HCT116 (cell line): ENCODE data around the gene TCERG1L.

Source experiments
- ELF1 ChIP-seq: IDR thresholded peaks from 2 replicates; pipeline ENCODE4 v1.6.1; 2012; ENCODE audit warnings: low read depth, borderline replicate concordance
- EZH2 ChIP-seq: fragments of 200-600 bp; sonication (generic); IDR thresholded peaks from 2 replicates; pipeline ENCODE4 v1.6.1; 2017; ENCODE audit warnings: antibody characterized with exemption, mixed run types
- EZH2phosphoT487 ChIP-seq: fragments of 200-600 bp; IDR thresholded peaks from 2 replicates; pipeline ENCODE4 v1.6.1; 2018; ENCODE audit warnings: antibody characterized with exemption, borderline replicate concordance
- POLR2A ChIP-seq: IDR thresholded peaks from 2 replicates; pipeline ENCODE4 v1.7.0; 2011; ENCODE audit warnings: borderline replicate concordance; ENCODE audit not compliant: insufficient read depth, insufficient read length; ENCODE audit errors: extremely low read depth
- POLR2AphosphoS5 ChIP-seq: IDR thresholded peaks from 2 replicates; pipeline ENCODE4 v1.6.1; 2011; ENCODE audit warnings: mild to moderate bottlenecking, low read depth, low read length, moderate library complexity
- SIN3A ChIP-seq: IDR thresholded peaks from 2 replicates; pipeline ENCODE4 v1.6.1; 2012; ENCODE audit warnings: low read depth
- SP1 ChIP-seq: IDR thresholded peaks from 2 replicates; pipeline ENCODE4 v1.6.1; 2012; ENCODE audit warnings: low read depth
- SRF ChIP-seq: IDR thresholded peaks from 2 replicates; pipeline ENCODE4 v1.6.1; 2012; ENCODE audit warnings: low read depth
- TCF7L2 ChIP-seq: IDR thresholded peaks from 2 replicates; pipeline ENCODE4 v1.7.0; 2011; ENCODE audit warnings: borderline replicate concordance, inconsistent platforms; ENCODE audit not compliant: insufficient read depth, insufficient read length; ENCODE audit errors: extremely low read depth
- ZNF274 ChIP-seq: fragments of 200-500 bp; sonication (Bioruptor generic); IDR thresholded peaks from 2 replicates; pipeline ENCODE4 v1.6.1; 2014; ENCODE audit warnings: mild to moderate bottlenecking, low read depth, low read length, inconsistent platforms
- TF ChIP-seq, protein P1 (sequence below): IDR thresholded peaks from 2 replicates; pipeline ENCODE4 v1.6.1; 2012
- TF ChIP-seq, protein P2 (sequence below), 3 experiments: fragments of 200-600 bp in 1 of 3; sonication (generic) in 1 of 3; IDR thresholded peaks in 2 of 3; conservative IDR thresholded peaks in 1 of 3; 2 replicates each; pipeline ENCODE4 v1.5.1; 2012 to 2017; ENCODE audit warnings: low read depth in 2 of 3, low read length in 2 of 3, antibody characterized with exemption in 1 of 3, borderline replicate concordance in 1 of 3, control low read depth in 1 of 3, mild to moderate bottlenecking in 1 of 3, mixed read lengths in 1 of 3, mixed run types in 1 of 3, moderate library complexity in 1 of 3; ENCODE audit not compliant: insufficient read depth in 1 of 3
- TF ChIP-seq, protein P3 (sequence below): IDR thresholded peaks from 2 replicates; pipeline ENCODE4 v1.6.1; 2012; ENCODE audit warnings: low read depth
- TF ChIP-seq, protein P4 (sequence below): IDR thresholded peaks from 2 replicates; pipeline ENCODE4 v1.6.1; 2012

DNA sequence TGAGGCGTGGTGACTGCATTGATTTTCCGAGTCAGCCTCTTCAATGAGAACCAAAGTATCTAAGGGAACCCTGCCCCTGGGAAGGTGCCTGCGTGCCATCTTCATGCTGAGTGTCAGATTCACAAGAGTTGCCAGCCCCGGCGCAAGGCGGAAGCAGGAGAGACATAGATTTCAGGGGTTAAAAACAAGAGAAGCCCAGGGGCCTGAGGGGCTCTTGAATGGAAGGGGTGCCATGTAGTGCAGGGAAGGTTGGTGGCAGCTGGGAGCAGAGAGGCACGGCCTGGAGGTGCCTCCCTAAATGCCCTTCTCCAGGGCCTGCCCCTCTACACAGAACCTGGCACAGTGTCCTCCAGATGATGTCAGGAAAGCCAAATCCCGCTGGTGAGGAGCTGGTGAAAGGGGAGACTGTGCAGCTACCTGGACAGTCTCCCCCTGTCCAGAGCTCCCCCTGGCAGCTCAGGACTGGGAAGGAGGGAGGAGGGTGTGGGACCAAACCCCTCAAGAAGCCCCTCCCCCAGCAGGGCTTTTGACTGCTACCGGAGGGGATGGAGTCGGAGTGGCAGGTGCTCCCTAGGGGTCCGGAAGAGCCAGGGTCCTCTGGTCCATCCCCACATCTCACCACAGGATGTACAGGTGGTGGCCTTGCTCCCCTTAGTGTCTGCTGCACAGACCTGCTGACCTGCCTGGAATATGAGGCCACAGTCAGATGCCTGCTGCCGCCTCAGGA lies 137.9 kb downstream of the TCERG1L start:
- no peak for TF ChIP-seq EZH2
- TF ChIP-seq, protein P1, sequence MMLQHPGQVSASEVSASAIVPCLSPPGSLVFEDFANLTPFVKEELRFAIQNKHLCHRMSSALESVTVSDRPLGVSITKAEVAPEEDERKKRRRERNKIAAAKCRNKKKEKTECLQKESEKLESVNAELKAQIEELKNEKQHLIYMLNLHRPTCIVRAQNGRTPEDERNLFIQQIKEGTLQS, result no peak
- TF ChIP-seq, protein P2, sequence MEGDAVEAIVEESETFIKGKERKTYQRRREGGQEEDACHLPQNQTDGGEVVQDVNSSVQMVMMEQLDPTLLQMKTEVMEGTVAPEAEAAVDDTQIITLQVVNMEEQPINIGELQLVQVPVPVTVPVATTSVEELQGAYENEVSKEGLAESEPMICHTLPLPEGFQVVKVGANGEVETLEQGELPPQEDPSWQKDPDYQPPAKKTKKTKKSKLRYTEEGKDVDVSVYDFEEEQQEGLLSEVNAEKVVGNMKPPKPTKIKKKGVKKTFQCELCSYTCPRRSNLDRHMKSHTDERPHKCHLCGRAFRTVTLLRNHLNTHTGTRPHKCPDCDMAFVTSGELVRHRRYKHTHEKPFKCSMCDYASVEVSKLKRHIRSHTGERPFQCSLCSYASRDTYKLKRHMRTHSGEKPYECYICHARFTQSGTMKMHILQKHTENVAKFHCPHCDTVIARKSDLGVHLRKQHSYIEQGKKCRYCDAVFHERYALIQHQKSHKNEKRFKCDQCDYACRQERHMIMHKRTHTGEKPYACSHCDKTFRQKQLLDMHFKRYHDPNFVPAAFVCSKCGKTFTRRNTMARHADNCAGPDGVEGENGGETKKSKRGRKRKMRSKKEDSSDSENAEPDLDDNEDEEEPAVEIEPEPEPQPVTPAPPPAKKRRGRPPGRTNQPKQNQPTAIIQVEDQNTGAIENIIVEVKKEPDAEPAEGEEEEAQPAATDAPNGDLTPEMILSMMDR (IDR thresholded peaks at IDR 0.05 in 2 of 3, conservative IDR thresholded peaks at IDR 0.05 in 1 of 3; ENCODE audit: borderline replicate concordance in 1 of 3, insufficient read depth in 1 of 3, low read depth in 2 of 3, low read length in 2 of 3), result no peak
- no peak for TF ChIP-seq POLR2A
- no peak for TF ChIP-seq POLR2AphosphoS5
- no peak for TF ChIP-seq ELF1
- no peak for TF ChIP-seq SP1
- TF ChIP-seq, protein P3, sequence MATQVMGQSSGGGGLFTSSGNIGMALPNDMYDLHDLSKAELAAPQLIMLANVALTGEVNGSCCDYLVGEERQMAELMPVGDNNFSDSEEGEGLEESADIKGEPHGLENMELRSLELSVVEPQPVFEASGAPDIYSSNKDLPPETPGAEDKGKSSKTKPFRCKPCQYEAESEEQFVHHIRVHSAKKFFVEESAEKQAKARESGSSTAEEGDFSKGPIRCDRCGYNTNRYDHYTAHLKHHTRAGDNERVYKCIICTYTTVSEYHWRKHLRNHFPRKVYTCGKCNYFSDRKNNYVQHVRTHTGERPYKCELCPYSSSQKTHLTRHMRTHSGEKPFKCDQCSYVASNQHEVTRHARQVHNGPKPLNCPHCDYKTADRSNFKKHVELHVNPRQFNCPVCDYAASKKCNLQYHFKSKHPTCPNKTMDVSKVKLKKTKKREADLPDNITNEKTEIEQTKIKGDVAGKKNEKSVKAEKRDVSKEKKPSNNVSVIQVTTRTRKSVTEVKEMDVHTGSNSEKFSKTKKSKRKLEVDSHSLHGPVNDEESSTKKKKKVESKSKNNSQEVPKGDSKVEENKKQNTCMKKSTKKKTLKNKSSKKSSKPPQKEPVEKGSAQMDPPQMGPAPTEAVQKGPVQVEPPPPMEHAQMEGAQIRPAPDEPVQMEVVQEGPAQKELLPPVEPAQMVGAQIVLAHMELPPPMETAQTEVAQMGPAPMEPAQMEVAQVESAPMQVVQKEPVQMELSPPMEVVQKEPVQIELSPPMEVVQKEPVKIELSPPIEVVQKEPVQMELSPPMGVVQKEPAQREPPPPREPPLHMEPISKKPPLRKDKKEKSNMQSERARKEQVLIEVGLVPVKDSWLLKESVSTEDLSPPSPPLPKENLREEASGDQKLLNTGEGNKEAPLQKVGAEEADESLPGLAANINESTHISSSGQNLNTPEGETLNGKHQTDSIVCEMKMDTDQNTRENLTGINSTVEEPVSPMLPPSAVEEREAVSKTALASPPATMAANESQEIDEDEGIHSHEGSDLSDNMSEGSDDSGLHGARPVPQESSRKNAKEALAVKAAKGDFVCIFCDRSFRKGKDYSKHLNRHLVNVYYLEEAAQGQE, result no peak
- TF ChIP-seq SRF, result no peak
- no peak for TF ChIP-seq SIN3A
- TF ChIP-seq, protein P4, sequence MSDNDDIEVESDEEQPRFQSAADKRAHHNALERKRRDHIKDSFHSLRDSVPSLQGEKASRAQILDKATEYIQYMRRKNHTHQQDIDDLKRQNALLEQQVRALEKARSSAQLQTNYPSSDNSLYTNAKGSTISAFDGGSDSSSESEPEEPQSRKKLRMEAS, result no peak
- TF ChIP-seq TCF7L2, result no peak
- no peak for TF ChIP-seq ZNF274
- TF ChIP-seq EZH2phosphoT487, result no peak
